WTC11 (cell line): ENCODE measurements around the gene CISH. TPM values are rescaled to one million over a fixed set of nuclear protein-coding genes. Genes with fewer than 3 reads are reported as not detected.

Source experiments
- ATAC-seq: fragments of 200-7000 bp; cut with Tn5 transposase; 2 replicates; pipeline ENCODE4 v1.10.0; 2021; ENCODE audit warnings: mild to moderate bottlenecking, moderate library complexity
- CTCF ChIA-PET: fragments of 300-600 bp; sonication (Branson Sonifier 250); formaldehyde crosslinking; loops from one replicate; lab custom pipeline; 2021; ENCODE audit warnings: antibody characterized with exemption; lab: Charles Lee
- POLR2A ChIA-PET: fragments of 350-600 bp; sonication (Branson Sonifier 250); formaldehyde crosslinking; loops from one replicate; lab custom pipeline; 2021; ENCODE audit warnings: antibody characterized with exemption; lab: Charles Lee
- DNase-seq: peaks from one replicate; pipeline ENCODE4 v3.0.0; 2021; ENCODE audit warnings: low spot score
- H3K27ac Mint-ChIP-seq: 2 replicates; pipeline ENCODE4 v1.8.0; 2021; ENCODE audit warnings: mixed read lengths
- H3K27me3 Mint-ChIP-seq: 2 replicates; pipeline ENCODE4 v1.8.0; 2021; ENCODE audit warnings: low read depth, mild to moderate bottlenecking, moderate library complexity, mixed read lengths
- H3K36me3 Mint-ChIP-seq: 2 replicates; pipeline ENCODE4 v1.8.0; 2021; ENCODE audit warnings: mixed read lengths
- H3K4me1 Mint-ChIP-seq: 2 replicates; pipeline ENCODE4 v1.8.0; 2022; ENCODE audit warnings: mixed read lengths
- H3K4me3 Mint-ChIP-seq: 2 replicates; pipeline ENCODE4 v1.8.0; 2021; ENCODE audit warnings: mild to moderate bottlenecking, moderate library complexity, mixed read lengths
- H3K9me3 Mint-ChIP-seq: 2 replicates; pipeline ENCODE4 v1.8.0; 2021; ENCODE audit warnings: mixed read lengths
- ATF1 ChIP-seq: sonication (generic); formaldehyde crosslinking; IDR thresholded peaks from 2 replicates; pipeline ENCODE4 v1.8.1; 2023; ENCODE audit warnings: mild to moderate bottlenecking, moderate library complexity, missing genetic modification reagents
- EMX1 ChIP-seq: fragments of 250-450 bp; sonication (Bioruptor Pico); IDR thresholded peaks from 2 replicates; pipeline ENCODE4 v1.8.0; 2021; ENCODE audit warnings: mild to moderate bottlenecking
- GABPB1 ChIP-seq: sonication (generic); formaldehyde crosslinking; IDR thresholded peaks from 2 replicates; pipeline ENCODE4 v1.8.1; 2023; ENCODE audit warnings: mild to moderate bottlenecking, missing genetic modification reagents
- NR3C1 ChIP-seq: sonication (generic); formaldehyde crosslinking; conservative IDR thresholded peaks from 2 replicates; pipeline ENCODE4 v1.8.1; 2023; ENCODE audit warnings: low read depth, mild to moderate bottlenecking, missing genetic modification reagents
- ZNF138 ChIP-seq: sonication (generic); formaldehyde crosslinking; conservative IDR thresholded peaks from 2 replicates; pipeline ENCODE4 v1.8.1; 2022; ENCODE audit warnings: mild to moderate bottlenecking, moderate library complexity, missing genetic modification reagents
- ZNF232 ChIP-seq: sonication (generic); formaldehyde crosslinking; IDR thresholded peaks from 2 replicates; pipeline ENCODE4 v1.8.0; 2022; ENCODE audit warnings: mild to moderate bottlenecking, missing genetic modification reagents
- total RNA-seq: library from RNA; stranded (reverse); gene quantifications from 3 replicates; pipeline ENCODE4 v1.2.3, GENCODE V29; 2021
- TF ChIP-seq, protein P1 (sequence below): sonication (generic); formaldehyde crosslinking; IDR thresholded peaks from 2 replicates; pipeline ENCODE4 v1.8.1; 2023; ENCODE audit warnings: mild to moderate bottlenecking, missing genetic modification reagents
- TF ChIP-seq, protein P2 (sequence below): sonication (generic); formaldehyde crosslinking; IDR thresholded peaks from 2 replicates; pipeline ENCODE4 v1.8.1; 2023; ENCODE audit warnings: mild to moderate bottlenecking, moderate library complexity, missing genetic modification reagents
- TF ChIP-seq, protein P3 (sequence below): sonication (generic); formaldehyde crosslinking; IDR thresholded peaks from 2 replicates; pipeline ENCODE4 v1.8.0; 2022; ENCODE audit warnings: mild to moderate bottlenecking, missing genetic modification reagents
- TF ChIP-seq, protein P4 (sequence below): sonication (generic); formaldehyde crosslinking; IDR thresholded peaks from 2 replicates; pipeline ENCODE4 v1.8.1; 2022; ENCODE audit warnings: low read depth, missing genetic modification reagents, borderline replicate concordance
- TF ChIP-seq, protein P5 (sequence below): sonication (generic); formaldehyde crosslinking; IDR thresholded peaks from 2 replicates; pipeline ENCODE4 v1.8.0; 2023; ENCODE audit warnings: missing genetic modification reagents
- TF ChIP-seq, protein P6 (sequence below): fragments of 250-450 bp; sonication (Bioruptor Pico); IDR thresholded peaks from 2 replicates; pipeline ENCODE4 v1.8.0; 2021; ENCODE audit warnings: mild to moderate bottlenecking
- TF ChIP-seq, protein P7 (sequence below): sonication (generic); formaldehyde crosslinking; conservative IDR thresholded peaks from 2 replicates; pipeline ENCODE4 v1.8.1; 2023; ENCODE audit warnings: mild to moderate bottlenecking, low read depth, missing genetic modification reagents, moderate library complexity
- TF ChIP-seq, protein P8 (sequence below): fragments of 250-450 bp; sonication (Bioruptor Pico); conservative IDR thresholded peaks from 2 replicates; pipeline ENCODE4 v1.9.0; 2021; ENCODE audit warnings: mild to moderate bottlenecking

CISH gene
- total RNA-seq, 1 experiment from 2014 or later, result 2.4 TPM

DNA sequence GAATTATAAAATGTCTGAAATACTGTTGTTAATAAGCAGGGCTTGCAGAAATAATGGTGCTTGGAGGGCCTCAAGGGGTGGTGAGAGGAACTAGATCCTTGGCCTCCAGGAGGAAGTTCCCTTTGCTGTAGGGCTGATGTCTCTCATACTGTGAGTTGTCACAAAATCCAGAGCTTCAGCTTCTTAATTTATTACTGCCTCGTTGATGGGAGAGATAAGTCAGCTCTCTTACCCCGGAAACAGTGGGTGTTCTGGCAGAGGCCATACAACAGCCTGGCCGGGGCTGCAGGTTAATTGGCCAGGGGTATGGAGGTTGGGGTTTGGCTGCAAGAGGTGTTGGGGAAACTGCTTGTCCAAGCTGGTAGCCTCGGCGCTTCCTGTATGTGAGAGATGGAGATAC is 20.9 kb upstream of the CISH start:
- H3K27me3 Mint-ChIP-seq, result no peaks in the 10 kb centered on the region
- TF ChIP-seq ZNF232 (CRISPR knock-in tag), result no peak
- TF ChIP-seq EMX1, result no peak
- TF ChIP-seq, protein P1, sequence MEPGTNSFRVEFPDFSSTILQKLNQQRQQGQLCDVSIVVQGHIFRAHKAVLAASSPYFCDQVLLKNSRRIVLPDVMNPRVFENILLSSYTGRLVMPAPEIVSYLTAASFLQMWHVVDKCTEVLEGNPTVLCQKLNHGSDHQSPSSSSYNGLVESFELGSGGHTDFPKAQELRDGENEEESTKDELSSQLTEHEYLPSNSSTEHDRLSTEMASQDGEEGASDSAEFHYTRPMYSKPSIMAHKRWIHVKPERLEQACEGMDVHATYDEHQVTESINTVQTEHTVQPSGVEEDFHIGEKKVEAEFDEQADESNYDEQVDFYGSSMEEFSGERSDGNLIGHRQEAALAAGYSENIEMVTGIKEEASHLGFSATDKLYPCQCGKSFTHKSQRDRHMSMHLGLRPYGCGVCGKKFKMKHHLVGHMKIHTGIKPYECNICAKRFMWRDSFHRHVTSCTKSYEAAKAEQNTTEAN (CRISPR knock-in tag), result no peak
- TF ChIP-seq, protein P2, sequence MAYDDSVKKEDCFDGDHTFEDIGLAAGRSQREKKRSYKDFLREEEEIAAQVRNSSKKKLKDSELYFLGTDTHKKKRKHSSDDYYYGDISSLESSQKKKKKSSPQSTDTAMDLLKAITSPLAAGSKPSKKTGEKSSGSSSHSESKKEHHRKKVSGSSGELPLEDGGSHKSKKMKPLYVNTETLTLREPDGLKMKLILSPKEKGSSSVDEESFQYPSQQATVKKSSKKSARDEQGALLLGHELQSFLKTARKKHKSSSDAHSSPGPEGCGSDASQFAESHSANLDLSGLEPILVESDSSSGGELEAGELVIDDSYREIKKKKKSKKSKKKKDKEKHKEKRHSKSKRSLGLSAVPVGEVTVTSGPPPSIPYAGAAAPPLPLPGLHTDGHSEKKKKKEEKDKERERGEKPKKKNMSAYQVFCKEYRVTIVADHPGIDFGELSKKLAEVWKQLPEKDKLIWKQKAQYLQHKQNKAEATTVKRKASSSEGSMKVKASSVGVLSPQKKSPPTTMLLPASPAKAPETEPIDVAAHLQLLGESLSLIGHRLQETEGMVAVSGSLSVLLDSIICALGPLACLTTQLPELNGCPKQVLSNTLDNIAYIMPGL (CRISPR knock-in tag), result no peak
- TF ChIP-seq, protein P3, sequence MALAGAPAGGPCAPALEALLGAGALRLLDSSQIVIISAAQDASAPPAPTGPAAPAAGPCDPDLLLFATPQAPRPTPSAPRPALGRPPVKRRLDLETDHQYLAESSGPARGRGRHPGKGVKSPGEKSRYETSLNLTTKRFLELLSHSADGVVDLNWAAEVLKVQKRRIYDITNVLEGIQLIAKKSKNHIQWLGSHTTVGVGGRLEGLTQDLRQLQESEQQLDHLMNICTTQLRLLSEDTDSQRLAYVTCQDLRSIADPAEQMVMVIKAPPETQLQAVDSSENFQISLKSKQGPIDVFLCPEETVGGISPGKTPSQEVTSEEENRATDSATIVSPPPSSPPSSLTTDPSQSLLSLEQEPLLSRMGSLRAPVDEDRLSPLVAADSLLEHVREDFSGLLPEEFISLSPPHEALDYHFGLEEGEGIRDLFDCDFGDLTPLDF (CRISPR knock-in tag), result no peak
- TF ChIP-seq, protein P4, sequence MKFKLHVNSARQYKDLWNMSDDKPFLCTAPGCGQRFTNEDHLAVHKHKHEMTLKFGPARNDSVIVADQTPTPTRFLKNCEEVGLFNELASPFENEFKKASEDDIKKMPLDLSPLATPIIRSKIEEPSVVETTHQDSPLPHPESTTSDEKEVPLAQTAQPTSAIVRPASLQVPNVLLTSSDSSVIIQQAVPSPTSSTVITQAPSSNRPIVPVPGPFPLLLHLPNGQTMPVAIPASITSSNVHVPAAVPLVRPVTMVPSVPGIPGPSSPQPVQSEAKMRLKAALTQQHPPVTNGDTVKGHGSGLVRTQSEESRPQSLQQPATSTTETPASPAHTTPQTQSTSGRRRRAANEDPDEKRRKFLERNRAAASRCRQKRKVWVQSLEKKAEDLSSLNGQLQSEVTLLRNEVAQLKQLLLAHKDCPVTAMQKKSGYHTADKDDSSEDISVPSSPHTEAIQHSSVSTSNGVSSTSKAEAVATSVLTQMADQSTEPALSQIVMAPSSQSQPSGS, result no peak
- no peak for TF ChIP-seq GABPB1
- TF ChIP-seq ATF1, result no peak
- TF ChIP-seq, protein P5, sequence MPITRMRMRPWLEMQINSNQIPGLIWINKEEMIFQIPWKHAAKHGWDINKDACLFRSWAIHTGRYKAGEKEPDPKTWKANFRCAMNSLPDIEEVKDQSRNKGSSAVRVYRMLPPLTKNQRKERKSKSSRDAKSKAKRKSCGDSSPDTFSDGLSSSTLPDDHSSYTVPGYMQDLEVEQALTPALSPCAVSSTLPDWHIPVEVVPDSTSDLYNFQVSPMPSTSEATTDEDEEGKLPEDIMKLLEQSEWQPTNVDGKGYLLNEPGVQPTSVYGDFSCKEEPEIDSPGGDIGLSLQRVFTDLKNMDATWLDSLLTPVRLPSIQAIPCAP (CRISPR knock-in tag), result no peak
- TF ChIP-seq, protein P6, sequence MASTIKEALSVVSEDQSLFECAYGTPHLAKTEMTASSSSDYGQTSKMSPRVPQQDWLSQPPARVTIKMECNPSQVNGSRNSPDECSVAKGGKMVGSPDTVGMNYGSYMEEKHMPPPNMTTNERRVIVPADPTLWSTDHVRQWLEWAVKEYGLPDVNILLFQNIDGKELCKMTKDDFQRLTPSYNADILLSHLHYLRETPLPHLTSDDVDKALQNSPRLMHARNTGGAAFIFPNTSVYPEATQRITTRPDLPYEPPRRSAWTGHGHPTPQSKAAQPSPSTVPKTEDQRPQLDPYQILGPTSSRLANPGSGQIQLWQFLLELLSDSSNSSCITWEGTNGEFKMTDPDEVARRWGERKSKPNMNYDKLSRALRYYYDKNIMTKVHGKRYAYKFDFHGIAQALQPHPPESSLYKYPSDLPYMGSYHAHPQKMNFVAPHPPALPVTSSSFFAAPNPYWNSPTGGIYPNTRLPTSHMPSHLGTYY, result no peak
- TF ChIP-seq ZNF138, result no peak
- TF ChIP-seq, protein P7, sequence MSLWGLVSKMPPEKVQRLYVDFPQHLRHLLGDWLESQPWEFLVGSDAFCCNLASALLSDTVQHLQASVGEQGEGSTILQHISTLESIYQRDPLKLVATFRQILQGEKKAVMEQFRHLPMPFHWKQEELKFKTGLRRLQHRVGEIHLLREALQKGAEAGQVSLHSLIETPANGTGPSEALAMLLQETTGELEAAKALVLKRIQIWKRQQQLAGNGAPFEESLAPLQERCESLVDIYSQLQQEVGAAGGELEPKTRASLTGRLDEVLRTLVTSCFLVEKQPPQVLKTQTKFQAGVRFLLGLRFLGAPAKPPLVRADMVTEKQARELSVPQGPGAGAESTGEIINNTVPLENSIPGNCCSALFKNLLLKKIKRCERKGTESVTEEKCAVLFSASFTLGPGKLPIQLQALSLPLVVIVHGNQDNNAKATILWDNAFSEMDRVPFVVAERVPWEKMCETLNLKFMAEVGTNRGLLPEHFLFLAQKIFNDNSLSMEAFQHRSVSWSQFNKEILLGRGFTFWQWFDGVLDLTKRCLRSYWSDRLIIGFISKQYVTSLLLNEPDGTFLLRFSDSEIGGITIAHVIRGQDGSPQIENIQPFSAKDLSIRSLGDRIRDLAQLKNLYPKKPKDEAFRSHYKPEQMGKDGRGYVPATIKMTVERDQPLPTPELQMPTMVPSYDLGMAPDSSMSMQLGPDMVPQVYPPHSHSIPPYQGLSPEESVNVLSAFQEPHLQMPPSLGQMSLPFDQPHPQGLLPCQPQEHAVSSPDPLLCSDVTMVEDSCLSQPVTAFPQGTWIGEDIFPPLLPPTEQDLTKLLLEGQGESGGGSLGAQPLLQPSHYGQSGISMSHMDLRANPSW (CRISPR knock-in tag), result no peak
- TF ChIP-seq, protein P8, sequence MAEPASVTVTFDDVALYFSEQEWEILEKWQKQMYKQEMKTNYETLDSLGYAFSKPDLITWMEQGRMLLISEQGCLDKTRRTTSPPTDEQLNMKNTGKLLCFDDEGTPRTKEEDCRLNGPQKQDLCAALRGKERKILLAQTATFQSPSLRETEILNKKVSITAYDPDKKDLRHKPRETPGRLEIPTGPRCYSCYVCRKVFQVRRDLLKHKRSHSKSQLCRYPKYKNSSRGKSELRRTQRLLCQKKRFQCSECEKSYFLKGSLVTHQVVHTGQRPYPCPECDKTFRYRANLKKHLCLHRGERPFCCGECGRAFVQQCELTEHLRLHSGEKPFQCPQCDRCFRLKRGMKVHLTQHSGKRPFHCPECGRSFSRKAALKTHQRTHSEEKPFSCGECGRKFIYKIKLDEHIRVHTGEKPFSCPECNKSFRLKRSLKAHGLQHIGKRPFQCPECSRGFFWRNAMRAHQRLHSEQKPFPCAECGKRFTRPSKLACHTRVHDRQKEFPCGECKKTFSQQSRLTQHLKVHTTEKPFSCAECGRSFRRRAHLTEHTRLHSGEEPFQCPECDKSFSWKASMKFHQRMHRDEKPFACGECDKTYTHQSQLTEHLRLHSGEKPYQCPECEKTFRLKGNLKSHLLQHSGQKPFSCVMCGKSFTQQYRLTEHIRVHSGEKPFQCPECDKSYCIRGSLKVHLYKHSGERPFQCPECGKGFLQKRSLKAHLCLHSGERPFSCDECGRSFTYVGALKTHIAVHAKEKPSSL (CRISPR knock-in tag), result no peak
- TF ChIP-seq NR3C1, result no peak
- ATAC-seq, result no peak
- no peaks in the 10 kb centered on the region for H3K36me3 Mint-ChIP-seq
- no peak overlapping the region for H3K27ac Mint-ChIP-seq
- ChIA-PET CTCF (interaction anchor here (1.0 to 8.6 kb wide), 3 partner anchors 15 to 20 kb away, joined by 3 to 110 read pairs (median 8); partner anchors contain the start of gene MAPKAPK3), POLR2A (no interaction called here)
- no peak for DNase-seq
- H3K9me3 Mint-ChIP-seq, result no peaks in the 10 kb centered on the region
- H3K4me3 Mint-ChIP-seq, result no peak overlapping the region
- H3K4me1 Mint-ChIP-seq, result peaks cover 26% of the 10 kb centered on the region
